Stimulated activated CD8-positive, alpha-beta memory T cell treated with anti-CD3 and anti-CD28 coated beads, Interleukin-7, amount 100 ng/mL, for 1 hour (primary cell): Measurements from ENCODE around the gene SCN10A.

Source experiments
- DNase-seq, 2 donors: peaks; one replicate each; pipeline ENCODE4 v3.0.0-alpha.2; 2020; ENCODE audit warnings: low read depth in 2 of 2

SCN10A gene

DNA sequence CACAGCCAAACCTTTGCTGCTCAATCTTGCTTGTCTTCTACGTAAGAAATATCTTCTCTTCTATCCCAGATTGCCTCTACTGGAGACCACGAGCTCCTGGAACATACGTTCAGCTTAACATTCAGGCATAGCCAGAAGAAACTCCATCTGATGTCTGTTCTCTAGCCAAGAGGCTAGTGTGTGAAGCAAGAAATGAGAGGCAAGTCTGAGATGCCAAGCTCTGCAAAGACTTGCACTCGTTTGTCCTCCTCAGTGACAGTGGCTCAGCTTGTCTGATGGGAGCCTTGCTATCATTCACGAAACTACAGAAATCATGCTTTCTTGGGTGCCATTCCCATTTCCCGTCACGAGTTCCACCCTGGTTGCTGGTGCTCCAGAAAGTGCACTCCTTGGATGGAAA lies at the start of gene SCN10A:
Gene SCN10A, minus strand, starts transcription at position 192 of the 400 bp plus-strand sequence. CDS start 22,207 bp downstream, outside the sequence.
- DNase-seq: no peak

DNA sequence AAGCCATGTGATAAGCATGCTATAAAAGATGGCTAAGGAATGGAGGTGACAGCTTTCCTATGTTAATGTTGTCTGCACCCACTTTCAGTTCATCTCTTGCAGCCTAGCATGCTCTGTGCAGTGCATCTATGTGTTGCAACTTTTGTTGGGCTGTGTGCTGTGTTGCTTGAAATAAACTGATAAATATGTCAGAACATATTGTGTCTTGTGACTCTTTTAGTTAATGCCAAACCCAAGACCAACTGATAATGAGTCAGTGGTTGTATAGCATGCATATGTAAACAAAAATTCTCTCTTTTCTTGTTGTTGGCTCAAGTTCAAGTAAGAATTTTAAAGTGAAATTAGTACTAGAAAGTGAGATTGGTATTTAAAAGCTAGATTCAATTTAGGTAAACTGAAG lies 37.0 kb upstream of the SCN10A start:
- no peak for DNase-seq

DNA sequence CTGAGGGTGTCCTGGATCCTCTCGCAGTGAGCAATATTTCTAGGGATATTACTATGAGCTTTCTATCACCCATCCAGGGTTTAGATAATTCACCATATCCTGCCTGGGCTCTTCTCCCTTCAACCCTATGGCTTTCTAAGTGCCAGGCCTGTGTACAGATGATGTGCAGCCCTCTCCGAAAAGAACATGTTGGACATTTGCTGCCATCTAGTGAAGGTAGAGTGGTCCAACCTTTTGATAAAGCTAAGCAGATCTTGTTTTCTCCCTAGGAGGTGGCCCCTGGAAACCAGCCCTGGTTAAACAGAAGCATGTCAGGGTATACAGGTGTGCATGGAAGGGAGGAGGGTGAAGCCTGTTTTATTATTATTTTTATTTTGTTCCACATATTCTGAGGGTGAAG lies 27.9 kb upstream of the SCN10A start:
- no peak for DNase-seq

DNA sequence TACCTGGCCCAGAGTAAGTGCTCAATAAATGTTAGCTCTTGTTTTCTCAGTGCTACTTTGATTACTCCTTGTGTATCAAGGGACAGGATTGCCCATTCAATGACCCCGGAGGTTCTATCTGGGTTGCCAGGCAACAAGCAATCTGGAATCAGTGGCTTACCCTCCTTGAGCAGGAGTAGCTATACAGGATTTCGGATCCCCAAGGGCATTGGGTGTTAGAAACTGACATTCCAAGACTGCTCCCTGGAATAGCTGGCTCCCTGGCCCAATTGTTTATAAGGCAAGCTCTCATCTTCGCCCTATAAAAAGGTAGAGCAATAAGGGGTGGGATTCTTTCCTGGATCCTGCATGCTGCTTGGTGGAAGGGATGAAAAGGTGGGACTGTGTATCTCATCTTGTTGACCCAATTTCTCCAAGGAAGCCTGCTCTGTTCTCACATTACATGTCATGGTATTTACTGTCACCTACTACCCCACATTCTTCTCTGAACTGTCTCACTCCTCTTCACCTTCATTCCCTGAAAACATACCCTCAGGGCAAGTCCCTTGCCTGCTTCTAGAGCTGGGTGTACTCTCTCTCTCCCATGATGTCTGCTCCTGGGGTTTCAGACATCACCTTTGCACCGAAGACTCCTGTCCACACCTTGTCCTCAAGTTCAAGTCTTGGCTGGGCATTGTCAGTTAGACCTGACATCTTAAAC lies 26.4 kb upstream of the SCN10A start:
- no peak for DNase-seq

DNA sequence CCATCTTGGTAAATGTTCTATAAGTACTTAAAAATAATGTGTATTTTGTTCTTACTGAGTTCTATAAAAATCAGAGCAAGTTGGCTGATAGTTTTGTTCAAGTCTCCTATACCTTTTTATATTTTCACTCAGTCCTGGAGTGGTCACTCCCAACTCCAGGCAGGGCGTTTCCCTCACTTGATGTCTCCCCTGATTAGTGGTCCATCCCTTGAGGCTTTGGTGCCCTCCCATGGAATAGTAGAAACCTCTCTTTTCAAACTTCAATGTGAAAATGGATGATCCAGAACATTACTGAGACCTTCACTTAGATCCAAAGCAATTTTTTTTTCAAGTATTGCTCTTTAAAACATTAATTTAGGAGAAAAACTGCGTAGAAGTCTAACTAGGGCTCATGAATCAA lies 25.0 kb upstream of the SCN10A start:
- DNase-seq: no peak

DNA sequence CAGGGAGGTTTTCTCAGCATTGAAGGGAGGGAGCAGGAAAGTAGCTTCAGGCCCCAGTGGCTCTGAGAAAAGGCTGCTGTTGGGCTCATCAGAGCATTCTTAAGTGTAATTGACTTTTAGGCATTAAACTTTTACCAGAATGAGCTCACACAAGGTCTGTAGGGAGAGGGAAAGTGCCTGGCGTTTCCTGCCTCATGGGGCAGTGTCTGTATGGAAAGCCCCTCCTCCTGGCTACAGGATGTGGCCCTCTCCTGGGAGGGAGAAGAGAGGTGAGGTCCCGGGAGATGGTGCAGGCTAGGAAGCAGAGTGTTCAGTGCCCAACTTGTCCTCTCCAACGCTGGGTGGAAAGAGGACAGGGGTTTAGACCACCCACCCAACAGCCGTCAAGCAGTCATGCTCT lies 21.3 kb upstream of the SCN10A start:
- DNase-seq: no peak

DNA sequence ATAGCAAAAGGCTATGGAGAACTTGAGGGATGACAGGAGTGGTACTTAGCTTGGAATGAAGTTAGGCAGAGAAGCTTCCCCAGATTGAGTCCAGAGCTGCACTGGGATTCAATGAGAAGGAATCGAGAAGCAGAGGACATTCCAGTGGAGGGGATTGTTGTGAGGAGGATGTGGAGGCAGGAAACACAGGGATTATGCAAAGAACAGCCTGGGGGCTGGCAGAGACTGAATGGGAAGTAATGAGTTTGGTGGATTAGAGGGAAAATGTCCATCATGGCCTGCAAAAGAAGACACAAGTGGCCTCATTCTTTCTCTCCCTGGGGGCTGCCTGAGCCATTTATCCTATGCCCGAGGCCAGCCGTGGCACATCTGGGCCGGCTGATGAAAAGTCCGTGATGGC lies 20.5 kb upstream of the SCN10A start:
- DNase-seq: no peak

DNA sequence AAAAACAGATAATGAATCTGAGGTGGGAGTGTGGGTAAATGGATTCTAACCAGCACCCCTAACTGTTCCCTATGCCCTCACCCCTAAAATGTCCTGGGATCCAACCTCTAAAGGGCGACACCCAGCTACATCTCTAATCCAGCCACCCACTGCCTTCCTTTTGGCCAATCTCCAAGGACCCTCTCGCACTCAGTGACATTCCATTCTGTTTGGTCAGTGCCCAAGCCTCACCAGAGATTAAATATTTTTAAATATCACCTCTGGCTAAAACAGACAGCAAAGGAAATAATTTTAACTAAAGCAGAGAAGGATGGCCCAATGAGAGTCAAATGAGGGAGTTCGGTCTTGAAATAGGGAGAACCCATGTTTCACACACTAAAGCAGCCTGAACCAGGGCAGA lies 19.9 kb upstream of the SCN10A start:
- no peak for DNase-seq

DNA sequence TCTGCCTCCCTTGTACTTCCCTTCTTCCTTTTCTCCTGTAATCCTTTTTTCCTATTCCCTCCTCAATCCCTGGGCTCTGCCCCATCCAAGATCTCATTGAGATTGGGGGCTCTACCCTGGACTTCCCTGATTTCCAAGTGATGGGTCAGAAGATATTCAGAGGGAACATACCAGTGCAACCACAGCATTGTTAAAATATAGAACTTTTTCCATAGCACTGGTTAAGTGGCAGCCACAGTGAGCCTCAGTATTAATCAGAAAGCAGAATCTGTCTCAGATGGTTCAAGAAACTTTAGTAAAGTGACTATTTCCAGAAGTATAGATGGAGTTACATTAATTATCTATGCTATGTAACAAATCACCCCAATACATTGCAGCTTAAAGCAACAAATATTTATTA lies 18.7 kb upstream of the SCN10A start:
- DNase-seq: no peak

DNA sequence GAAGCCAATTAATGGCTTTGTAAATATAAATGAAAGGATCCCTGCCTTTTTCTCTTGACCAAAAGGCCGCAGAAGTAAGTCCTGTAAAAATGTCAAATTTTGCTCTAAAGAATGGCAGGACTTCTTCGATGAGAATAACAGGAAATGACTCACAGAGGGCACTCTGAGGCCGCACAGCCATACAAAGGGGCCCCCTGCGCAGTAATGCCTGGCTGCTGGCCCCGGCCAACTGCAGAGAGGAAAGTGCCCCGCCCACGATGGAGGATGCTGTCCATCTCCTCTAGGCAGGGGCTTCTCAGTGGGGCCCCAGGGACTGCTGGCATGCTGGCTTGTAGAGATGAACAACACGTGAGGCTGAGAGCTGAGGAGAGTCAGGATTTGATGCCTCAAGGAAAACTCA lies 18.1 kb upstream of the SCN10A start:
- no peak for DNase-seq

DNA sequence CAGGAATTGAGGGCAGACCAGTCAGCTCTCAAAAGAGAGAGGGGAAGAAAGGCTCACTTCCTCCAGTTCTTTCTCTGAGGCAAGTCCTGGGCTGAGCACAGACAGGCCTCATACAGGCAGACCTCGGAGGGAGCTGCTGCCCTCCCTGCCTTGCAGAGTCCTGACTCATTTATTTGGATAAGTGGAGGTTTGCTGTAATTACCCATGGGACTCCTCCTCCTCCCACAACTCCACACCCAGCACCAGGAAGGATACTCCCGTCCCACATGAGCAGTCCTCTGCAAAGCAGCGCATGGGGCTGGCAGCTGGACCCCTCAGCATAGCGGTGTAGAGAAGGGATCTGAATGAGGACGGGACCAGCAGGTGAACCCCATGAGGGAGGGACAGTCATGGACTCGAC lies 13.4 kb upstream of the SCN10A start:
- no peak for DNase-seq

DNA sequence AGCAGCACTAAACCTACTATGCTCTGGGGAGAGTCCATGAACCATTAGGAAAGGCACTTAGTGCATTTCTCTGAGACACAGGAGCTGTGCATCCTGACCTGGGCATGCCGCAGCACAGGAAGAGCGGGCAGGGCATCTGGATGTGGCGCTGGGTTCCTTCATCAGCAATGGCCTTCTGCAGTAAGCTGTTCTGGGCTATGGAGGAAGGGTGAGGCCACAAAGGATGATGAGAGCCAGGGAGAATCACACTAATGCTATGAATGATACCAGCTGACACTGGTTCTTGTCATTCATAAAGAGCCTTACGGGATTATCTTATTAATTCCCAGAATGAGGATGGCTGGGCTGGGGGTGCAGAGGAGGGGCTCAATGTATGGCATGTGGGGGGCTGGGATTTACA lies 12.7 kb upstream of the SCN10A start:
- DNase-seq: no peak

DNA sequence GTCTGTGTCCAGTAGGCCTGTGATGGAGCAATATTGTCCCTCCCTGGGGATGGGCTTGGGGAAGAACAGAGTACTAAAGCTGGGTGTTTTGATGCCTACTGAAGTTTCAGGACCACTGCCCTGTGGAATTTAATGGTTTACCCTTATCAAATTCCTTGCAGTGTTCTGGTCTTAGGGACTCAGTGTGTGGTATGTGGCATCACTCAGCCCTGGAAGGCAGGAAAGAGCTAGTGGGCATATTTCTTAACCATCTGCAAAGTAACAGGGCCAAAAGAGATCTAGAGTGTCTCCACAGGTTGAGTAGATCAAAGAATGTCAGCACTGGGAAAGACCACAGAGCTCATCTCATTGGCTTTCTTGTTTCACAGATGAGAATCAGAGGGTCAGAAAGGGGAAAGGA lies 11.8 kb upstream of the SCN10A start:
- DNase-seq: no peak

DNA sequence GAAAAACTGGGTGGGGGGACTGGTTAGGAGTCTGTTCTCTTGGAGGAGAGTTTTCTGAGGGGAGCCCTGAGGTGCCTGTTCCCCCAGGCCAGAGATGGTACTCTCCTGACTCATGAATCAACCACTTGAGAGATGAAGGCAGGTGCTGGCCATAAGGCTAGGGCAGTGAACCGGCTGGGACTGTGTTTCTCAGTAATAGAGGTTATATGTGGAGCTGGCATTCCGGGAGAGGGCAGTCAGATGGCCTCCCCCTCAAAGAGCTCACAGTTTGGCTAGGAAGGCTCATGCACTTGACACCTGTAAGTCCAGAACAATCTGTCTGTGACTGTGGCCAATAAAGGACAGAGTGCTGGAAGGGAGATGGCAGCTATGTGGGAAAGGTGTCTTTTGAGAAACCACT lies 10.0 kb upstream of the SCN10A start:
- no peak for DNase-seq

DNA sequence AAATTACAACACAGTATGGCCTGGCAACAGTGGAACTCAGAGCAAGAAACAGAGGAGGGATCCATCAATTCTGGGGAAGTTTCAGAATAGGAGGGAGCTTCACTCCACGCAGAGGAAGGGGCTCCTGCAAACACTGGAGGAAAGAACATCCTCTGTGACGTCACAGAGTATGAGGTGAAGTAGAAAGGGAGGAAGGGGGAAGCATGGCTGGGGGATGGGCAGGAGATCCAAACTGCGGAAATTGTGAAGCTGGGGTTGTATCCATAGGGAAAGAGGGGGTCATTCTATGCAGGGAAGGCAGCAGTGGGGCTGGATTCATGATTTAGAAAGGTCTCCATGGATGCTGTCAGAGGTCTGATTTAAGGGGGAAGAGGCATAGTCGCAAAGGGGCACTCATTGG lies 8.3 kb upstream of the SCN10A start:
- no peak for DNase-seq

DNA sequence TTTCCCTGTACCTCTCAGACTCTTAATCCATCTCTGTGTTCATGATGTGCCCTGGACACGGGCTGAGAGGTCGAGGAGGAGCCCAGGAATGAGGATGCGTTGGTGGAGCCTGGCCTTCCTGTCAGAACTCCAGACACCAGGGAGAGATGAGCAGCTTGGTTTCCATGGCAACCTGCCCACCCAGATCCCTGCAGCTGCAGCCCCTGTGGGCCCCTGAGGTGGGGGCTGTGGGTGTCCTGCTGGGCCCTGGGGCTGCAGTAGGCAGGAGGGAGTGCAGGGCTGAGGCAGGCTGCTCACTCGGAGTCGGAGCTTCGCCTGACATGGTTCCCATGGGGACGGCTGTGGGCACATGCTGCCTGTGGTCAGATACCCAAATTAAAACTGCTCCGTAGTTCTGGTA lies 7.7 kb upstream of the SCN10A start:
- no peak for DNase-seq

DNA sequence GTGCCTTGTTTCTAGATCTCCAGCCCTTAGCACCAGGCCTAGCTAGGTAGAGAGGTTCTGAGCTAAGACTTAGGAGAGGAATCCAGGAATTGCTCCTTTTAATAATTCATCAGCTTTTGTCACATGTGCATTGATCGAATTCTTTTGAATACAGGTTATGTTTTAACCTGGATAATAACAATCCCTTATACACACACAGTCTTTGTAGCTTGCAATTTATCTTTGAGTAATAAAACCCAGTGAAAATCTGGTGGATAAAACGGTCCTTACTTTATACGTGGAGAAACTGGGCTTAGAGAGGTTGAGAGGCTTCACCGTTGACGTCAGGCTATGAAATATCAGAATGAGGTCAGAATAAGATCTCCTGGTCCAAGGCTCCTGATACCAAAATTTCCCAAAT lies 7.2 kb upstream of the SCN10A start:
- DNase-seq: no peak

DNA sequence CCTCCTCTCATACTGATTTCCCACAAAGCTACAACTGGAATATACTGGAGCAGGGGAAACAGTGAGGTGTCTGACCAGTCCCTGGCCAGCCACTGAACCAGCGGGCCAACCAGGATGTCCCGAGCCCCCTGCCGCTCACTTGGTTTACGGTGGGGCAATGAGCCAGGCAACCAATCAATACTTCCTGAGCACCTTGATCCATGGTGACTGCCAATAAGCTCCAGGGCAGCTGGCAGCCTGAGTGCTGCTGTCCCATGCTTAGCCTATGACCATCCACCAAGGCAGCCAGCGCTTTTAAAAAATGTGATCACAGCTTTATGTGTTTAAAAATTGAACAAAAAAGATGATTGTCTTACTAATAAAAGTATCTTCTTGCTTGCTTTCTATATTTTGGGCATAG lies 4.2 kb downstream of the SCN10A start:
- no peak for DNase-seq

DNA sequence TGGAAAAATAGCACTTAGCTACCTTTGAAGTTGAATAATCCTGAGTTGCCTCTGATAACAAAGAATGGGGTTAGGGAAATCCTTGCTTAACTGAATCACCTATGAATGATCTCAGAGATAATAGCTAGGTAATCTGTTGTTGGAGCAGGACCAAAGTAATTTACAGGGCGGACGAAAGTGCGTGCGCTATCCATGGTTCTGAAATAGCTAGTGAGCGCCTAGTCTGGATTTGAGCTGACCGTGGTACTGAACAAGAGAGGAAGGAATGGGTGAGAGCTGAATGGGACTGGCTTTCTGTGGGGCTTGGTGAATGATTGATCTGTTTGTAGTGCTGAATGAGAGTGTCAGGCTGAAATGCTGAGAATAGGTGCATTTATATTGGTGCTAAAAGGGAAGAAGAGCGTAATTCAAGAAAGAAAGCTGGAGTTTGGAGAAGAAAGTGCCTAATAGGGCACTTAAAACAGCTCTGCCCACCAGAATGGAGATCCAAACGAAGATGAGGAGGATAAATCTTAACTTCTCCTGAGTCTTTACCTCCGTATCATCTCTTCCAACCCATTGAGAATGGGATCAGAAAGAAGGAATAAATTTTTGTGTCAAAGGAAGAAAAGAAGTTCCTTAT lies 10.1 kb downstream of the SCN10A start:
- no peak for DNase-seq

DNA sequence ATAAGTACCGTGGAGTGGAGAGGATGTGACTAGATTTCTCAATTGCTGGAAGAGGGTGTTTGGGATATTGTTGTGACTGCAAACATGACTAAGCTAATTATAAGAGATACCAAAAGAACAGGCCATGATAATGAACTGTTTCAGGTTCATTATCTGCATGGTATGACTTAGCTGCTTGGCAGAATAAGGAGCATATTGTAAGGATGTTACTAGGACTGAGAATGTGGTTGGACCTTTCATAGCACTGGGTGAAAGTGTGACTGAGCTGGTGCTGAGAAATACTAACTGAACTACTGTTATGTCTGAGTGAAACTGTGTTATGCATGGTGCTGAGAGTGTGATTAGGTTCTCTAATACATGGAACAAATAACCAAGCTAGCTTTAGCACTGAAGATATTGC lies 11.0 kb downstream of the SCN10A start:
- DNase-seq: no peak

DNA sequence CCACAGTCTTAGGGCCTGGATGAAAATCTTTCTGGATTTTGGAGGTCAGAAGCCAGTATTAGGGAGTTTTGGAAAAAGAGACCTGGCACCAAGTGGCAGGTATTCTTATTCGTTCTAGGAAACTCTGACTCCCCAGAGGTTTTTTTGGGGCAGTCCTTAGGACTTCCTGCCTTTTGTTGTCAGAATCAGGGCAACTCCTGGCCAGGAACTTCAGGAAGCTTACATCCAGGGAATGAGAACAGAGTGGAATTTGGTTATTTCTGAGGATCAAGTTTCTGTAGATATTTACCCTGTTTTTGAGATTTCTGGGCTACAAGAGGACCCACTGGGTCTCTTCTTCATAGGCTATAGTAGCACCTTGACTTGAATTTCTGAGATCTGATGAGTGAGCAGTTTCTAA lies 15.5 kb downstream of the SCN10A start:
- no peak for DNase-seq

DNA sequence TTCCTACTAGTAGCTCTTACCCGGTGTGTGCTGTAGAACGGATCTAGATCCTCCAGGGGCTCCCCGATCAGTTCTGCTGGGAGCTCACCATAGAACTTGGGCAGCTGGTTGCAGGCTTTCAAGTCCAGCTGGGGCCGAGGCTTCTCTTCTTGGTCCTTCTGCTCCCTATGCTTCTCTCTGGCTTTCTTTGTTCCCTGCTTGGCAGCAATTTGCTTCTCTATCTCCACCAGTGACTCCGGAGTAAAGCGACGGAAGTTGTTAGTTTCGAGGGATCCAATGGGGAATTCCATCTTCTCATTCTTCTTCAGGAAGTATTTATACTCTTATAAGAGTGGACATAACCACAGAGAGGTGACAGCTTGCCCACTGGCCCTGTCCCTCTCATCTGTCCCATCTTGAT lies 22.3 kb downstream of the SCN10A start:
- DNase-seq: no peak

DNA sequence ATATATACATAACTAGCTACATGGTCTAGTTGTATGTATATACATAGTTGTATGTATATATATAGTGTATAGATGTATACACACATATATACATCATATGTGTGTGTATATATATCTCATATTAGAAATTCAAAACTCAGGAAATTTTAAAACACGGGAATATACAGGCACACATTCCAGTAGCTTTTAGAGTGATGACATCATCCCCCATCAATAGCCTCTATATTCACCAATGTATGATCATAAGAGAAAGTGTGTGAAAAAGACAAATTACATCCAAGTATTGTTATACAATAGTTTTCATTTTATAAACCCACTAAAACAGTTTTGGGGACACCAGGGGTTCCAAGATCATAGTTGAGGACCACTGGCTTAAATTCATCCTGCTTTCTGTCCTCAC lies 23.0 kb downstream of the SCN10A start:
- DNase-seq: no peak

DNA sequence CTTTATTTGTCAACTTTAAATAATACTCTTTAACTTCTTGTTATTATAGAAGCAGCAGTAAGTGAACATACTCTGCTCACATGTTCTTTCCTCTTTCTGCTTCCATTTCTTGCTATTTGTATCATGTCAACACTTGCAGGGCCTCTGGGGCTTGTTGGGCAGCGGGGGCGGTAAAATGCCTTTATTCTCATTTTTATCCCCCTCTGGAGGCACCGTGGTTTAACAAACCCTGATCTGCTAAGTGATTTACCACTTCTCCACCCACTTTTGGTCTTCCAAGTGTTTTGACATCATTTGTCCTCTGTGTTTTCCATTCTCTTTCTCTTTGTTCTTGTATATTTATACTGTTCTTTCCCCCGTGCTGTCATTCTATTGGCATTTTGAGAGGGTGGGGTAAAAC lies 33.9 kb downstream of the SCN10A start:
- no peak for DNase-seq
